ENCODE measurements around the gene PCDHGA7.
A peak's percentile ranks its signal among the peaks of the same experiment; 100 is the strongest.
"Not testable (repeated sequence)": the region's sequence is repeated elsewhere in the genome, so short reads cannot be mapped to it uniquely, and the experiment has no call there.

Gene PCDHGA7

GRCh38 chr5:141398608-141399007 lies 16.1 kb downstream of the PCDHGA7 start:
- no peak for DNase-seq (ENCODE audit: low spot score)

- DNase-seq (ENCODE audit: low spot score) = no peak
Observed at GRCh38 chr5:141399555-141400258, 17.2 kb downstream of the PCDHGA7 start.

- DNase-seq (ENCODE audit: low spot score) = peak; percentile 38
Observed at GRCh38 chr5:141402553-141403243, 20.2 kb downstream of the PCDHGA7 start, which contains the start of gene PCDHGA9. TSS of gene PCDHGA9 (plus strand) at chr5:141402778. CDS start at chr5:141402953, 175 bp downstream.

- DNase-seq (ENCODE audit: low spot score) = no peak
Observed at GRCh38 chr5:141403387-141403786, 20.8 kb downstream of the PCDHGA7 start.

GRCh38 chr5:141407790-141408505 lies 25.4 kb downstream of the PCDHGA7 start, which contains the start of gene PCDHGB6:
TSS of gene PCDHGB6 (plus strand) at chr5:141408021. CDS start at chr5:141408203, 182 bp downstream.
- DNase-seq (ENCODE audit: low spot score) = not testable (repeated sequence)

- no peak for DNase-seq (ENCODE audit: low spot score)
Observed at GRCh38 chr5:141409598-141410306, 27.2 kb downstream of the PCDHGA7 start.

- no peak for DNase-seq (ENCODE audit: low spot score)
Observed at GRCh38 chr5:141411575-141411974, 29.0 kb downstream of the PCDHGA7 start.

- DNase-seq (ENCODE audit: low spot score) = peak; percentile 93
Observed at GRCh38 chr5:141412854-141413539, 30.5 kb downstream of the PCDHGA7 start, which contains the start of gene PCDHGA10. TSS of gene PCDHGA10 (plus strand) at chr5:141412987. CDS start at chr5:141413176, 189 bp downstream.

GRCh38 chr5:141413540-141414069 lies 31.1 kb downstream of the PCDHGA7 start:
- DNase-seq (ENCODE audit: low spot score) = peak; percentile 87

- not testable (repeated sequence) for DNase-seq (ENCODE audit: low spot score)
Observed at GRCh38 chr5:141414548-141415274, 32.2 kb downstream of the PCDHGA7 start.

GRCh38 chr5:141415275-141415618 lies 32.7 kb downstream of the PCDHGA7 start:
- not testable (repeated sequence) for DNase-seq (ENCODE audit: low spot score)

- not testable (repeated sequence) for DNase-seq (ENCODE audit: low spot score)
Observed at GRCh38 chr5:141417494-141418172, 35.1 kb downstream of the PCDHGA7 start, which contains the start of gene PCDHGB7. TSS of gene PCDHGB7 (plus strand) at chr5:141417677. CDS start at chr5:141417860, 183 bp downstream.

GRCh38 chr5:141419074-141419880 lies 36.7 kb downstream of the PCDHGA7 start:
- no peak for DNase-seq (ENCODE audit: low spot score)

GRCh38 chr5:141420855-141421488 lies 38.4 kb downstream of the PCDHGA7 start, which contains the start of gene PCDHGA11:
TSS of gene PCDHGA11 (plus strand) at chr5:141421051. CDS start at chr5:141421228, 177 bp downstream.
- no peak for DNase-seq (ENCODE audit: low spot score)

GRCh38 chr5:141421489-141421855 lies 38.9 kb downstream of the PCDHGA7 start:
- DNase-seq (ENCODE audit: low spot score) = no peak

- no peak for DNase-seq (ENCODE audit: low spot score)
Observed at GRCh38 chr5:141422742-141423291, 40.3 kb downstream of the PCDHGA7 start.

- DNase-seq (ENCODE audit: low spot score) = no peak
Observed at GRCh38 chr5:141427783-141428426, 45.4 kb downstream of the PCDHGA7 start.
